H1 (cell line): ENCODE results near the gene USP24. TPM values are rescaled to one million over a fixed set of nuclear protein-coding genes. Genes with fewer than 3 reads are reported as not detected.

ENCODE experiments used
- CTCF ChIP-seq, 3 experiments: IDR thresholded peaks; 1 replicate in 2 of 3; 2 replicates in 1 of 3; pipeline versions ENCODE4 v1.5.1 to v1.6.1; 2011; ENCODE audit warnings: low read length in 3 of 3, mild to moderate bottlenecking in 3 of 3, inconsistent platforms in 2 of 3, low read depth in 1 of 3, moderate library complexity in 1 of 3; ENCODE audit not compliant: insufficient read depth in 1 of 3; ENCODE audit errors: control extremely low read depth in 1 of 3
- PHF8 ChIP-seq: fragments of 200-600 bp; sonication (generic); conservative IDR thresholded peaks from 2 replicates; pipeline ENCODE4 v1.7.1; 2012; ENCODE audit warnings: low read depth, mild to moderate bottlenecking, inconsistent platforms, low read length, moderate library complexity
- SIX5 ChIP-seq: IDR thresholded peaks from 2 replicates; pipeline ENCODE4 v1.6.1; 2011; ENCODE audit warnings: mild to moderate bottlenecking, low read depth, low read length
- polyA plus RNA-seq, 7 experiments: library from polyadenylated mRNA; depleted of rRNA in 3 of 7; stranded (reverse) in 5 of 7; unstranded in 2 of 7; fragments of >200 nt in 5 of 7; fragments of 200-250 nt in 2 of 7; gene quantifications; 1 replicate in 5 of 7; 2 replicates in 1 of 7; 4 replicates in 1 of 7; pipeline versions ENCODE4 v1.2.1 to v1.2.3, GENCODE V29; 2011 to 2013; ENCODE audit warnings: missing spikeins in 2 of 7, mixed read lengths in 2 of 7
- total RNA-seq: library from RNA; stranded (reverse); fragmentation: NEBNext Ultra II Directional; extraction: Animal tissue kit (Norgen Biotek cat#: 25700); gene quantifications from 2 replicates; pipeline ENCODE4 v1.2.1, GENCODE V29; 2021

USP24 gene
- total and polyA plus RNA-seq, 2 of the 8 experiments (the other 6 are each of a cell fraction or from before 2014, with no cell fraction given) = 11.1 to 34.6 TPM

- TF ChIP-seq CTCF (IDR thresholded peaks at IDR 0.05; ENCODE audit: control extremely low read depth in 1 of 3, insufficient read depth in 1 of 3, low read depth in 1 of 3, low read length in 3 of 3) = no peak
- no peak for TF ChIP-seq SIX5
- TF ChIP-seq PHF8 = no peak
Observed at GRCh38 chr1:55250399-55251075, 35.4 kb upstream of the USP24 start (continued).
